Measurements from ENCODE around the gene BABAM2.

DNA sequence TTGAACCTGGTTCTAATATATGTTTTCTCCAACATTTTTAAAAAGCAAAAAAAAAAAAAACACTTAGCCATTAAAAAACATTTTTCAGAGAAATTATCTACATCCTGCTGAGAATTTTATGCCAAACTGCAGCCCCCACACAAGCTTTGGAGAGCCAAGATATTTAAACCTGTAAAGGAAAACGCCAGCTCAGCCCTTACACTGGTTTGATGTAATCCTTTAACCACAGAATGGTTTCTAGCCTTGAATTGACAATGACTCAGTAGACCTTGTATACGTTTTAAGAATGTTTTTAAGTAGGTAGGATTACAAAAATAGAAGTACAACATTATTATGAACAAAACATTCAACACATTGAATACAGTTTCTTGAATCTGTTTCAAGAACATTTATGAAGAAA, 113.6 kb downstream of the BABAM2 start:
- TF ChIP-seq EZH2phosphoT487 (IDR thresholded peaks at IDR 0.05; ENCODE audit: borderline replicate concordance, low read depth, low read length) = no peak
- TF ChIP-seq, protein P1, sequence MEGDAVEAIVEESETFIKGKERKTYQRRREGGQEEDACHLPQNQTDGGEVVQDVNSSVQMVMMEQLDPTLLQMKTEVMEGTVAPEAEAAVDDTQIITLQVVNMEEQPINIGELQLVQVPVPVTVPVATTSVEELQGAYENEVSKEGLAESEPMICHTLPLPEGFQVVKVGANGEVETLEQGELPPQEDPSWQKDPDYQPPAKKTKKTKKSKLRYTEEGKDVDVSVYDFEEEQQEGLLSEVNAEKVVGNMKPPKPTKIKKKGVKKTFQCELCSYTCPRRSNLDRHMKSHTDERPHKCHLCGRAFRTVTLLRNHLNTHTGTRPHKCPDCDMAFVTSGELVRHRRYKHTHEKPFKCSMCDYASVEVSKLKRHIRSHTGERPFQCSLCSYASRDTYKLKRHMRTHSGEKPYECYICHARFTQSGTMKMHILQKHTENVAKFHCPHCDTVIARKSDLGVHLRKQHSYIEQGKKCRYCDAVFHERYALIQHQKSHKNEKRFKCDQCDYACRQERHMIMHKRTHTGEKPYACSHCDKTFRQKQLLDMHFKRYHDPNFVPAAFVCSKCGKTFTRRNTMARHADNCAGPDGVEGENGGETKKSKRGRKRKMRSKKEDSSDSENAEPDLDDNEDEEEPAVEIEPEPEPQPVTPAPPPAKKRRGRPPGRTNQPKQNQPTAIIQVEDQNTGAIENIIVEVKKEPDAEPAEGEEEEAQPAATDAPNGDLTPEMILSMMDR (conservative IDR thresholded peaks at IDR 0.05; ENCODE audit: low read length) = no peak
